Kasumi-1 (cell line): ENCODE data around the gene BCL11A.

Experiments
- DNase-seq, 2 experiments: peaks; one replicate each; lab custom pipeline; 2025; lab: John Stamatoyannopoulos, UW

Gene BCL11A

DNA sequence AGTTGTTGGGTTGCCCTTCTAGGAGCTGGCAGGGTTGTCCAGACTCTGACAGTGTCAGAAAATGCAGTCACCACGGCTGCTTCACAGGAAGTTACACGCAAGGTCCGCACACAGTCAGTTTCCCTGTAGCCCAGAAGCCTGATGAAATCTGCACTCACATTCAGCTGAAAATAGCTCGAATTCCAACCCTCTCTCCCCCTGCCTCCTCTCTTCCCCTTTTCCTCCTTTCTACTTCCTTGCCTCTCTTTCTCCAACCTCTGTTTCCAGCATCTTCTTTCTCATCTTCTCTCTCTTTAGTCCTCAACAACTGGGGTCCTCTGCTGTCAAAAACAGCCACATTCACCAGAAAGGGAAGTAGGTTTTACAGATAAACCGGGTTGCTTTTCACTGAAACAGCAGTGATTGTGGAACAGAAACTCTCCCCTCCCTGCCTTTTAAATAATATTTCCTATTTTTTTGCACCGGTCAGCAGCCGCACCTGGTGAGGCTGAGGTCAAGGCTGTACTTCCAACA lies 69.3 kb downstream of the BCL11A start:
- no peak for DNase-seq

DNA sequence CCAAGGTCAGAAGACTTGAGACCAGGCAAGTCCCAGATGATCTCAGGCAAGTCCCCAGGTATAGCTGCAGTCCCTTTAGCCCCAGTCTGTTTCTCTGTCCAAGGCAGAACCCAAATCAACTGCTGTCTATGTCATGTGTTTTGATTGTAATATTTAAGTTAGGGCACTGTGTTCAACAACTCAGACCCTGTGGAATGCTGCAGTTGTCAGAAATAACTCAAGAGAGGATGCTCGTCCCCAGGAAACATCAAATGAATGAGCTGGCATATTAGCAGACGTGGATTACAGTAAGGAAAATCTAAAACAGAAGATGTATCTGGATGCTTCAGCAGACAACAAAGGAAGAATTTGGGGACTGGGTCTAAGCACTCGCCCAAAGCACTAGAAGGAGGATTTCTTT lies 70.1 kb downstream of the BCL11A start:
- DNase-seq, result no peak

DNA sequence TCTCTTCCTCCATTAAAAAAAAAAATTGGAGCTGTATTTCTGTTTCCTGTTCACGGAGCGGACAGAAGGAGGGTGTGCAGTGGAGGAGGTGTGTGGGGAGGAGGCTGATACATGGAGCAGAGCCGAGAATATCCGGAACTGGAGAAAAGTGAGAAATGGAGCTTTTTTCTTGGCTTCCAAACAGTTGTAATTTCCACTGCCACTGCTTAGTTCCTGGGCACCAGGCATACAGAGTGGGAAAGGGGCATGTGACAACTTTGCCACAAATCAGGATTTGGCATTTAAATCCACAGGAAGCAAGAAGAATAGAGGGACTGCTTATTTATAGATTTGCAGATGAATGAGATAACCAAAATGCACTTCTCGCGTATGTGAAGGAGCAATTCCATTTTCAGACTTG lies 71.2 kb downstream of the BCL11A start:
- no peak for DNase-seq

DNA sequence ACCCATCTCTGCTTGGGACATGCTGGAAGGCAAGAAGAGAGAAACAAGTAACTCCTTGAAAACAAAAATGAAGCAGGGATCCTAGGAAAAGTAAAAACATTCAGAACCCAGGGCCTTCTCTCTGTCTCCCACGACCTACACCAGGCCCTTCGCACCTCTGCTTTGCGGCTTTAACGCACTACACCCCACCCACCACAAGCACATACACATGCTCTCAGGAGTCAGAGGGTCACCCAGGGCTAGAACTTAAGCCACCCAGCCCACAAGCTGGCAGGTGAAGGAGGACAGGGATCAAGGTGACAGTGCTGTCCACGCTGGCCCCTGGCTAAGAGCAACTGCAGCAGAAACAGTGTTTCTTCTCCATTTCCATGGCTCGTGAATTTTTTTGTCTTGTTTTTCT lies 72.2 kb downstream of the BCL11A start:
- DNase-seq, result no peak

DNA sequence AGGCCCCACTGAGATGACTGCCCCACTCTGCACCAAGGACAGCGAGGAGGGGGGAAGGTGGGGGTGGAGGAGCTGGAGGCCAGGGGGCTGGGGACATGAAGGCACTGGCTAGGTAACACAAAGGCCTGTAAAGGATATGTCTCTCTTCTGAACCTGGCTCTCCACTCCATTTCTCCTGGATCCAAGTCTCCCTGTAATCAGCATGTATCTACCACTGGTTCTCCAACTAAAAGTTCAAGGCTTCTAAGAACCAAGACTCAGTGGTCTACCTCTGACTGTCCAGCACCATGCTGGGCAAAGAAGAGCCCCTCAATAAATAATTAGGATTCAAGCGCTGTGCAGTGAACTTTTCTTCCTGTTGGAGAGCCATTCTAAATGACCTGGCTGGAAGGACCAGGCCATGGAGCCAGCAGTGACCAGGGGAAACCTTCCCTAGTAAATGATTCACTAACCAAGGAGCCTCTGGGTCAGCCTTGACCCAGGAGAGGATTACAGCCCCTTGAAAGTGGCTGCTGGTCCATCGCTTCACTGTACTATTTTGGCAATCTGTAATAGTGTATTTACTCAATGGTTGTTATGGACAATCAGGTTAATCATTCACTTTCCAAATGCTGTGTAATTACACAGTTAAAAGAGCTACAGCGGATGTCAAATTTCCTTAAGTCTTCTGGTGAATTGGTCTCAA lies 73.2 kb downstream of the BCL11A start:
- DNase-seq, result no peak

DNA sequence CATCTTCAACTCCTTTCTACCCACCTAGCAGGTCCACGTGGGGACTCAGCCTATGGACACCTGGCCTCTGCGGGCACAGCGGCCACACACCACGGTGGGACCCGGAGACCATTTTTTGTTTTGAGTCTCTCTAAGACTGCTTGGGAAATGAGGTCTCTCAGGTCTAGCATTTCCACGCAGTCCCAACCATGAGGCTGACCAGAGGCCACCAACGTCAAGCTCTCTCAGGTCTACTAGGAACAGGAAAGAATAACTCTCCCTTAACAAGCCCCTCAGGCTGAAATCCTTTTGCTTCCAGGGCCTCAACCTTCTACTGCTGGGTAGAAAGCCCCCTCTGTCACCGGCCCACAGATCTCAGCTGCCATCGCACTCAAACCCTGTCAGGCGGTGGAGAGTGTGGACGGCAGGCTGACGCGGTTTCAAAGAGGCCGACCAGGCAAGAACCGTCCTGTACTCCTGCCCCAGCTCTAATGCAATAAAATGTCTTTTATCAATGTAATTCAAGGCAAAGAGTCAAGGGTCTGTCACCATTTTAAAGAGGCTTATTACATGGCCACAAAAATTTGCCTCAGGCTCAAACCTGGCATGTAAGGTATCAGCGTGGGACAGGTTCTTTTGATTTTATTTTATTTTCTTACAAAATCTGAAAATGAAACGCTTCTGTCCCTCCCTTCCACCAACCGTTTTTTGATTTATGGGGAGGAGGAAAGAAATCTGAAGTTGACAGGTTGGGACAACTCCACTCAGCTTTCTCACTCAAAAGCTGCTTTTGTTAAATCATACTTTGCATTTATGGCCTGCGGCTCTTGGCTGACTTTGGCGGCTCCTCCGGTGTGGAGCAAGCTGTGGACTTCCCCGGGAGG lies 74.0 kb downstream of the BCL11A start:
- DNase-seq, result no peak

DNA sequence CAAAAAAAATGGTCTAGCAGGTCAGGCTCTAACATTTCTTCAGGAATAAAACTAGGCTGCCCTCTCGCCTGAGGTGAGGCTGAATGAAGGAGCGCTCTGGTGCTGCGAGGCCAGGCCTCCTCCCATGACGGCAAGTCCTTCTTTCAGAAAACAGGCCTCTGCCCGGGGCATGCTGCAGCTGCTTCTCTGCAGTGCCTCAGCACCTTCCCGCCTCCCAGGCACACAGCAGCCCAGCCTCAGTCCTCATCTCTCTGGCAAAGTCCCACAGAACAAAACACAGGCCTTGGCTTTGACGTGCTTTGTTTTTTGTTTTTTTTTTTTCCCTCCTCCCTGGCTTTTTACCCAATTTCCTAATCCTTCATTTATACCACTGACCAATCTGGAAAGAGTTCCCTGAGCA lies 74.8 kb downstream of the BCL11A start:
- no peak for DNase-seq

DNA sequence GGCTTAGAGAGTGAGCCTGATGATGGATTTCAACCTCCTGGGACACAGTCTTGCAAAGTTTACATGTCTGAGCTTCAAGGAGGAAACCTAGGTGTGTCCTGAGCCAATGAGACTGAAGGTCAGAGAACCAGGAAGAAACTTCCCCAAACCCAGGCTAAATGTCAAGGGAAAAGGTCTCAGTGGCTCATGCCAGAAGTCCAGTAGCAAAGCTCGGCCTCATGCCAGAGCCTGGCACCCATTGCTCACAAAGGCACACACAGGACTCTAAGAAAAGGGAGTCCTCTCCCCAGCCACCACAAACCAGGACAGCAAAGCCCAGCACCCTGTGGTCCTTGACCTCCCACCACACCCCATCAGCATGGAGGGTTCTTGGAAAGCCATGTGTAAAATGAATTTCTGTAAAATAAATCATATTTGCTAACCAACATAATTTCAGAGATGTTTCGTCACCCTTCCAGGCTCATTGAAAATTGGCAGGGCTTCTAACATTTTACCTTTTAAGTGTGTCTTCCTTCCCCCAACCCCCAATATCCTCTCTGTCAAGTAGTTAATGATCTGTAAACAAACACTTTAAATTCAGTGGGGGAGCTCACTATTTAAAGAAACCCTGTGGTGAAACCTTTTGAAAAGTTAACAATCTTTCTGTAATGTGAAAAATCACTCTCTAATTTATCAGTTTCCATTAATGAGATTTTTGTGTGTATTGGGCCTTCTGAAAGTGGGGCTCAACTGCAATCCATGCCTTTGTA lies 77.1 kb downstream of the BCL11A start:
- no peak for DNase-seq

DNA sequence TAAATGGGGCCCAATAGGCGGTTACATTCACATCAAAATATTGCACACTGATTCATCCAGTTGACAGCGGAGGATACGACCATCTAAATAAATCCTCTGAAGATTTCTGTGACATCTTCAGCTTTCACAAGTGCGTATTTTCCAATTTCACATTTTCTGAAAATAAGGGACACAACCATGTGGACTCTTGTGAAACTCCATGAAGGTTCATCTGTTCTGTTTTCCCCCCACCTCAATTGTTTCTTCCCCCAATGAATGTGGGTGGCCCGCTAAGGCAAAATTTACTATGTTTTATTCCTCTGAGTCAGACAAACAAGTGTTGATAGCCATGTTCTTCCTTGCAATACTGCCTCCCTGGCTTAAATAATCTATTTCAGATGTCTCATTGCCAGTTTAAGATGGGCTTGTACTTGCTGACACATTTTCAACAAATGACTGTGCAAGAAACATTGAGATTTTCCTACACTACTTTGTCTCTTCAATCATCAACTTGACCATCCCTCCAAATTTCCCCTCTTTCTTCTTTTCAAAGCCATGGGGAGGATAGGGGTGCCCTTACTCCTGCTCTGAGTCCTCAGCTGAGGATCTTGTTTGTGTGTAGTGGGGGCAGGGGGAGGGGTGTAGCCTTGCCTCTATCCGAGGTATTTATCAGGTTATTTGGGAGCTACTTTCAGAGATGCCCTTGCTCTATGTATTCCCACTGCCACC lies 78.2 kb downstream of the BCL11A start:
- DNase-seq, result no peak

DNA sequence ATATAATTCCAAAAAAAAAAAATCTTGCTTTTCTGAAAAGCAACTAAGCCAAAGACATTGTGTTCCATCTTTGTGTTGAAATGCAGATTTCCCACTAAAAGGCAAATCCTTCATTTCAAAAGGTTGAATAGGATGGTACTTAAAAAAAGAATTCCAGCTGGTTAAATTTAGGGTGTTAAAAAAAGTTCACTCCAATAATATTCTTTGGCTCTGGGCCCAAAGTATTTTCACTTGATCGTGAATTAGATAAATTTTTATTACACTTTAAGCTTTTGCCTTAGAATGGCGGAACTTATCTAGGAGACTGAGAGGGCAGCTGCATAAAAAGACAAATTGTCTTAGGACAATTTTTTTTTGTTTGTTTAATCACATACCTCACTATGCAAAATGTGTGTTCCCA lies 79.2 kb downstream of the BCL11A start:
- DNase-seq, result no peak

DNA sequence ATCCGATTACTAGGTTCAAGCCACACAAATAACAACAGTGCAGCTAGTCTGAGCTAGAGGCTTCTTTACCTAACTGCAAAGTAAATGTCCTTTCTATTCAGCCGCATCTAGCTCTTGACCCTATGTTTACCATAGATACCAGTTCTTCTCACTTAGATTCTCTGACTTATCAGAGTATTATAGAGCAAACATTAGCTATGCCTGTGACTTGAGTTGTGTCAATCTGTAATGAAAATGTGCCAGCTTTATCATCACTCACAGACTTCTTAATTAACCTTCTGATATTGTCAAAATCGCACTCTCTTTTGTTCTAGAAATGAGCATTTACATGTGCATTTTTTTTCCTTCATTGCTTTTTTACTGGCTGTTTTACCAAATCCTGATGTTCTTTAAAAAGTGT lies 79.9 kb downstream of the BCL11A start:
- no peak for DNase-seq

DNA sequence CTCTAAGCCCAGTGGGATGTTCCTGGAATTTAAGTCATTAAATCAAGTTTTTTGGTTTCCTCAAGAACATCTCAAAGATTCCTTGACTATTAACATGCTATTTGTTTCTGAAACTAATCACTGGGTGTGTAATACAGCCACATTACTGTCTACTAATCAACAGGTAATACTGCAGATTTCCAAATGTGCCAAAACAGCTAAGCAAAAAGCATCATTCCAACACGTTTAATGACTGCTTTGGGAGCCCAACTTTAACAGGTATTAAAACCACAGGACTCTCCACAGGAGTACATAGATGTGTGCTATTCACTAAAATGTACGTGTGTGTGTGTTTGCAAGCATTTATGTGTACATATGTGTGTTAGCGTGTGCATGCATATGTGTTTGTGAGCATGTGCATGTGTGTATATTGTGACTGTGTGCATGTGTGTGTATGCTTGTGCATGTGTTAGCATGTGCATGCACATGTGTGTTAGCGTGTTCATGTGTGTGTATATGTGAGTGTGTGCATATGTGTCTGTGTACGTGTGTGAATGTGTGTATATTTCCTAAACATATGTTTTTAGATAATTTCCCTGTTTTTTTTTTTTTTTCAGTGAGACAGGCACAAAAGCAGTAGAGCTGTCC lies 80.7 kb downstream of the BCL11A start:
- DNase-seq, result no peak

DNA sequence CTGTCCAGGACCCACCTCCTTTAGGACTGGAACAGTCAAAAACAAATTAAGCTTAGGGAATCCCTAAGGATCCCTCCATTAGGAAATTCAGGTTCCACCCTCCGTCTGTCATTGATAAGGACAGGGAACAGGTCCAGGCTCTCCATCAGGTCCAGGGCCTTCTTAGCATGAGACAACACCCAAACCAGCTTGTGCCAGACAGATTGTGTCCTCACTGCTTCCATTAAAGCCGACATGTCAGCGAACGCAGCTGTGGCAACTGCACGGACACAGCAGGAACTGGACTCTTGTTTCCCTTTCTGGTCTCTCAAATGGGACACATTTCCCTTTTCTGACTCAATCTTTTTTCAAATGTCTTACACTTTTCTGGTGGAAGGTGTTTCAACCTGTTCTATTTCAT lies 81.4 kb downstream of the BCL11A start:
- DNase-seq, result no peak

DNA sequence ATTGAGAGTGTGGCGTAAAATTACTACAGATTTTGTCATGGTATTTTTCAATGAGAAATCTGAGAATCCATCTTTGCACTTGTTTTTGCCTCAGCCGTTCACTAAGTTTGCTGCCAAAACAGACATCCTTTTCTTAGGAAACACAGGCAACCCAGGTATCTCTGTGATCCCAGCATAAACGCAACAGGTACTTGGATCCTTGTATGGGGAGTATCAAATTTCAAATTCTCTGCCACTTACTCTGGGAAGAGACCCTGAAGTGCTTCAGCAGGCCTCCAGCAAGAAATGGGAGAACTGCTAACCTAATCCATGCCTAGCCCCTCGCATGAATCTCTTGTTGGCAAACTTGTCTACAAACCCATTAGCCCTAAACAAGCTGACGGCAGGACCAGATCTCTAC lies 83.1 kb downstream of the BCL11A start:
- DNase-seq, result no peak

DNA sequence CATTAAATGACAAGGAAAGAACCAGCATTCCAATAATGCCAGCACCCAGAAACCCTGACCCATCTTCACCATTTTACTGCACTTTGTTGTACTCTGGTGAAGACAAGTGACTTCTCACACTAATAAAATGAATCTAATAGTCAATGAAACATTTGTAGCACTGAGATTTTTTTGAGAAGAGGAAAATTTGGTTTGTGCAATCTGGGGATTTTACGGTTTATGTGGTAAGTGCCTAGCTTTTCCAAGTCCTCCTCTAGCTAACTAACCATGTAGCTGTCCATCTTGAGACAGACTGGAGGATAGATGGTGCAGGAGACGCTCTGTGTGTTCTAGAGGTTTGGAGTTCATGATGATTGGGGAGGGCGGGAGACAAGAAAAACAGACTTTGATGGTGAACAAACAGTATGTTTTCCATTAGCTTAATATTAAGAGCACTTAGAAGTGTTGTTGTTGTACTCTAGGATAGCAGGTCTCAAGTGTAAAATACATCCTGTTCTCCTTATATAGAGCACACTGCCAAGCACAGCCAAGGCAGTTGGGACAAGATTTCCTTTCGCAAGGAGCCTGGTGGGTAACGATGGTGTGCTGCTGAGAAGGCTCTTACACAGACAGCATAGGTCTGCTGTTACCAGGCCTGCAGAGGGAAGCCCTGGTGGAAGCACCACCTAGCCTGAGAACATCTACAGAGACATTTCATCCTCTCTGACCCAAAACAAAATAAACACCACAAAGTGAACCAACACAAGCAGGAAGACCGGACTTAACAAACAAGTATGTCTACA lies 83.7 kb downstream of the BCL11A start:
- DNase-seq, result no peak

DNA sequence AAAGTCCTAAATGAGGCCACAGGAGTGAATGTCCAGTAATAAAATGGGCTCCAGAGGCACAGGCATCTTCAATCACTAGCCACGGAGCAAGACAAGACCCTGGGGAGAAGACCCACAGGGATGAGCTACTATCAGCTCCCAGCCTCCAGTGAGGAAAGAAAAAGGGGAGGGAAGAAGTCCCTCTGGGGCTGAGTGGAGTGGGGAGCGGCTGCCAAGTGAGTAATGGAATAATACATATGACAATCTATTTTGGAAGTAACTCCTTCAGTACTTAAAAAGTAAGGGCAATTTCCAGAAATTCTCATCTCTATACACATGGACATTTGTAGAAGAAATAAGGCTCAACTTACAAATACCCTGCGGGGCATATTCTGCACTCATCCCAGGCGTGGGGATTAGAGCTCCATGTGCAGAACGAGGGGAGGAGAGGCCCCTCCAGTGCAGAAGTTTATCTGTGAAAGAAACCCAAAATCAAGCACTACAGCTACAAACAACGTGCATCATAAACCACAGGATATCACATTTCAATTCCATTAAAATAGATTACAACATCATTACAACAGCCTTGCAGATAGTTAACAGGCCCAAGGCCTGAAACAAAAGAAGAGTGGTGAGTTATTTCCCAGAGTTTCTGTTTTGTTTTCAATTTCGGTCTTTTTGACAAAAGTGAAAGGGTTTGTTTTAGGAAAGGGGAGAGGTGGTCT lies 84.9 kb downstream of the BCL11A start:
- no peak for DNase-seq

DNA sequence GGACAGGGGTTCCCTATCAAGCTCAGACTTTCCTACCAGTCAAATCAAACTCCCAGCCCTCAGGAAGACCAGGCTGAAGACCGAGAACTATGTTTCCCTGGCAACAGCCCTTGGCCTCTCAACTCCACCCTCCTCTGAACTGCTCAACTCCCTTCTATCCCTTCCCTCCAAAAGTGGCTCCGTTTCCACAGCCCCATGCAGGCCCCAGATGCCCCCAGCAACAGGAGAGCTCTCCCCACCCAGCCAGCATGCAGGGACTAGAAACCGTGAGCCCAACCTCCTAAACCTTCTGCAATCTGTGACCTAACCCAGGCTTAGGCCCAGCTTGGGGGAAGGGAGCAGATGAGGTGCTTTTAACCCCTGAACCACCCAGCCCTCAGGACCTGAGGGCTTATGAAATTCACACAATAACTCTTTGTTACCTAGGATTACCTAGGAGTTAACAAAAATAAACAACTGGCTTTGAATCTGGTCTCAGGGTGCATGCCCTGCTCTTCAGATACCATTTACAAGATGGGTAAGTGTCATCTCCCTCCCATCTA lies 87.2 kb downstream of the BCL11A start:
- DNase-seq, result no peak

DNA sequence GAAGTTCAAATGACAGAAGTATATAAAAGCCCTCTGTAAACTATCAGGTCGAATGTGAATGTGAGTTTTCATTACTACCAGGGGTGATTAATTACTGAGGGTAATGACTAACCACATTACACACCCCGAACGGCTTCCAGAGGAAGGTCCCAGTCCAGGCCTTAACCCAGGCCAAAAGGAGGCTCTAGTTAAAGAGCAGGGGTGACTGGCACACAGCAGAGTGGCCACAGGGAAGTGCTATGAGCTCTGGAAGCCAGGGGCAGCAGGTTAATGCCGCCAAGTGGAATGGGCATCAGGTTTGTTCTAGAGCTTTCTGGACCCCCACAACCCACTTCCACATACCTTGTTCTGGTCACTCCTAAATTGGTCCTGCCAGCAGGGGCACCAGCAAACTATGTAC lies 87.7 kb downstream of the BCL11A start:
- DNase-seq, result no peak

DNA sequence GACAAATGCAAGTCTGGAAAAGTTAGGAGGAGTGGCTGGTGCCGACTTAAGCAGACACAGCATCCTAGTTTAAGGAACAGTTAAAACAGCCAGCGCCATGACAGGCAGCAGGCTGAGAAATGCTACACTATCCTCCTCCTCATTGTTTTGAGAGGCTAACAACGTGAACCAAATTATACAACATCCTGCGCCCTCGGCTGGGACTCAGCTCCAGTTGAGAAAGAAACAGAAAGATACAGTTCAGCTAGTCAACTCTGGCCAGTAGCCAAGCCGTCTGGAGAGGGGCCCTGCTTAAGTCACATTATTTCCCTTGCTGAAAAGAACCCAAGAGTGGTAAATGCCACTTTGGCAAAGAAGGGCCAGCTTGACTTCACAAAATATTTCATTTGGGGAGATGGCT lies 90.2 kb downstream of the BCL11A start:
- peak in 1 of 2 experiments; percentile 12 for DNase-seq
